ENCODE measurements around the gene EBF4. TPM values are rescaled to one million over a fixed set of nuclear protein-coding genes. Genes with fewer than 3 reads are reported as not detected.

The EBF4 gene
- total and polyA plus RNA-seq, 2 experiments from 2014 or later = 18.8 to 24.2 TPM

DNA sequence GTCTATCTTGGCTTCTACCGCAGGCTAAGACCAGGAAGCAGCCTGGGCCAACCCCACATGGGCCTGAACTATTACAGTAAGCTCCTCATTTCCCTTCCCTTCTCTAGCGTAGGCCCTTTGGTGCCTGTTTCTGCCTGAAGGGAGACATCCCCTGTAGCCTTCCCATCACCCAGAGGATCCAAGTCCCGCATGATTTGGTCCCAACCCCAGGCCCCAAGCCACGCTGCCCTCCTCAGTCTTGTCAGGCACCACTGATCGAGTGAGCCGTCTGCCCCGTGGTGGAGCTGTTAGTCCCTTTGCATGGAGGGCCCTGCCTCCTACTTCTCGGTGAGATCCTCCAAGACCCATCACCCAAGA lies 46.4 kb downstream of the EBF4 start:
- Histone ChIP-seq H3K9me3 (ENCODE audit: low read depth) (no peaks in the 10 kb centered on the region), H3K27ac (no peak overlapping the region), H3K27me3 (peaks cover 27% of the 10 kb centered on the region), H3K4me3 (no peak overlapping the region), H3K4me1 (ENCODE audit: low read depth) (no peaks in the 10 kb centered on the region), H3K36me3 (no peaks in the 10 kb centered on the region)
- TF ChIP-seq, protein P1, sequence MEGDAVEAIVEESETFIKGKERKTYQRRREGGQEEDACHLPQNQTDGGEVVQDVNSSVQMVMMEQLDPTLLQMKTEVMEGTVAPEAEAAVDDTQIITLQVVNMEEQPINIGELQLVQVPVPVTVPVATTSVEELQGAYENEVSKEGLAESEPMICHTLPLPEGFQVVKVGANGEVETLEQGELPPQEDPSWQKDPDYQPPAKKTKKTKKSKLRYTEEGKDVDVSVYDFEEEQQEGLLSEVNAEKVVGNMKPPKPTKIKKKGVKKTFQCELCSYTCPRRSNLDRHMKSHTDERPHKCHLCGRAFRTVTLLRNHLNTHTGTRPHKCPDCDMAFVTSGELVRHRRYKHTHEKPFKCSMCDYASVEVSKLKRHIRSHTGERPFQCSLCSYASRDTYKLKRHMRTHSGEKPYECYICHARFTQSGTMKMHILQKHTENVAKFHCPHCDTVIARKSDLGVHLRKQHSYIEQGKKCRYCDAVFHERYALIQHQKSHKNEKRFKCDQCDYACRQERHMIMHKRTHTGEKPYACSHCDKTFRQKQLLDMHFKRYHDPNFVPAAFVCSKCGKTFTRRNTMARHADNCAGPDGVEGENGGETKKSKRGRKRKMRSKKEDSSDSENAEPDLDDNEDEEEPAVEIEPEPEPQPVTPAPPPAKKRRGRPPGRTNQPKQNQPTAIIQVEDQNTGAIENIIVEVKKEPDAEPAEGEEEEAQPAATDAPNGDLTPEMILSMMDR (IDR thresholded peaks at IDR 0.05; ENCODE audit: low read depth, low read length) = no peak
- DNase-seq (ENCODE audit: low read depth in 1 of 2, low spot score in 1 of 2) = no peak

- DNase-seq (ENCODE audit: low read depth in 1 of 2, low spot score in 1 of 2) = no peak
- Histone ChIP-seq H3K4me1 (ENCODE audit: low read depth) (no peaks in the 10 kb centered on the region), H3K27me3 (peaks cover 41% of the 10 kb centered on the region), H3K36me3 (no peaks in the 10 kb centered on the region), H3K27ac (no peak overlapping the region), H3K9me3 (ENCODE audit: low read depth) (no peaks in the 10 kb centered on the region), H3K4me3 (no peak overlapping the region)
- TF ChIP-seq, protein P1 (IDR thresholded peaks at IDR 0.05; ENCODE audit: low read depth, low read length) = no peak
Observed at GRCh38 chr20:2740702-2741101, 48.1 kb downstream of the EBF4 start.

- Histone ChIP-seq H3K9me3 (ENCODE audit: low read depth) (no peaks in the 10 kb centered on the region), H3K4me3 (no peak overlapping the region), H3K4me1 (ENCODE audit: low read depth) (no peaks in the 10 kb centered on the region), H3K36me3 (no peaks in the 10 kb centered on the region), H3K27me3 (peaks cover 49% of the 10 kb centered on the region), H3K27ac (no peak overlapping the region)
- TF ChIP-seq, protein P1 (IDR thresholded peaks at IDR 0.05; ENCODE audit: low read depth, low read length) = no peak
- DNase-seq (ENCODE audit: low read depth in 1 of 2, low spot score in 1 of 2) = no peak
Observed at GRCh38 chr20:2741463-2741862, 48.9 kb downstream of the EBF4 start.

DNA sequence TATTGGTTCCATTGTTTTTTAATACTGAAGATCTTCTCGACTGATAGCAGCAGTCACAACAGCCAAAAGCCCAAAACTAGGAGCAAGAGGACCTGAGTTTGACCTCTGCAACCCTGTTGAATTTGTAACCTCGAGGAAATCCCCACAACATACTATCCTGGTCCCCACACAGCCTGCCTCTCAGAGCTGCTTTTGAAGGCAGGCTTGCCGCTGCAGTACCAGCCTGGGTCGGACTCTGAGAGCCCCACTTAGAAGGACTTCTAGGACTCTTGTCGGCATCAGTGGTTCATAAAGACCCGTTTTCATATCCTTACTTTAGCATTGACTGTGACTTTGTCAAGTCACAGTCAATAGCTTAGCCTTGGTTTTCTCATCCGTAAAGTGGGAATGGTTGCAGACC lies 49.3 kb downstream of the EBF4 start:
- TF ChIP-seq, protein P1 (IDR thresholded peaks at IDR 0.05; ENCODE audit: low read depth, low read length) = no peak
- Histone ChIP-seq H3K36me3 (no peaks in the 10 kb centered on the region), H3K4me1 (ENCODE audit: low read depth) (no peaks in the 10 kb centered on the region), H3K4me3 (no peak overlapping the region), H3K27me3 (peaks cover 53% of the 10 kb centered on the region), H3K27ac (no peak overlapping the region), H3K9me3 (ENCODE audit: low read depth) (no peaks in the 10 kb centered on the region)
- no peak for DNase-seq (ENCODE audit: low read depth in 1 of 2, low spot score in 1 of 2)

- H3K36me3 ChIP-seq = no peaks in the 10 kb centered on the region
- TF ChIP-seq, protein P1 (IDR thresholded peaks at IDR 0.05; ENCODE audit: low read depth, low read length) = no peak
- no peaks in the 10 kb centered on the region for H3K9me3 ChIP-seq (ENCODE audit: low read depth)
- H3K27me3 ChIP-seq = peaks cover 58% of the 10 kb centered on the region
- H3K27ac ChIP-seq = no peak overlapping the region
- no peaks in the 10 kb centered on the region for H3K4me1 ChIP-seq (ENCODE audit: low read depth)
- no peak for DNase-seq (ENCODE audit: low read depth in 1 of 2, low spot score in 1 of 2)
- no peak overlapping the region for H3K4me3 ChIP-seq
Observed at GRCh38 chr20:2742431-2742830, 49.9 kb downstream of the EBF4 start.
